Measurements from ENCODE around the gene ADGRG1.

GRCh38 chr16:57708168-57708567 lies 79.7 kb downstream of the ADGRG1 start:
- TF ChIP-seq CTCF (IDR thresholded peaks at IDR 0.05; ENCODE audit: low read length), result no peak
- TF ChIP-seq EZH2 (optimal IDR thresholded peaks at IDR 0.05; ENCODE audit: low read depth, low read length), result no peak
- no peak for TF ChIP-seq EZH2phosphoT487 (IDR thresholded peaks at IDR 0.05; ENCODE audit: low read length)
